ENCODE data around the gene SLC46A2.

DNA sequence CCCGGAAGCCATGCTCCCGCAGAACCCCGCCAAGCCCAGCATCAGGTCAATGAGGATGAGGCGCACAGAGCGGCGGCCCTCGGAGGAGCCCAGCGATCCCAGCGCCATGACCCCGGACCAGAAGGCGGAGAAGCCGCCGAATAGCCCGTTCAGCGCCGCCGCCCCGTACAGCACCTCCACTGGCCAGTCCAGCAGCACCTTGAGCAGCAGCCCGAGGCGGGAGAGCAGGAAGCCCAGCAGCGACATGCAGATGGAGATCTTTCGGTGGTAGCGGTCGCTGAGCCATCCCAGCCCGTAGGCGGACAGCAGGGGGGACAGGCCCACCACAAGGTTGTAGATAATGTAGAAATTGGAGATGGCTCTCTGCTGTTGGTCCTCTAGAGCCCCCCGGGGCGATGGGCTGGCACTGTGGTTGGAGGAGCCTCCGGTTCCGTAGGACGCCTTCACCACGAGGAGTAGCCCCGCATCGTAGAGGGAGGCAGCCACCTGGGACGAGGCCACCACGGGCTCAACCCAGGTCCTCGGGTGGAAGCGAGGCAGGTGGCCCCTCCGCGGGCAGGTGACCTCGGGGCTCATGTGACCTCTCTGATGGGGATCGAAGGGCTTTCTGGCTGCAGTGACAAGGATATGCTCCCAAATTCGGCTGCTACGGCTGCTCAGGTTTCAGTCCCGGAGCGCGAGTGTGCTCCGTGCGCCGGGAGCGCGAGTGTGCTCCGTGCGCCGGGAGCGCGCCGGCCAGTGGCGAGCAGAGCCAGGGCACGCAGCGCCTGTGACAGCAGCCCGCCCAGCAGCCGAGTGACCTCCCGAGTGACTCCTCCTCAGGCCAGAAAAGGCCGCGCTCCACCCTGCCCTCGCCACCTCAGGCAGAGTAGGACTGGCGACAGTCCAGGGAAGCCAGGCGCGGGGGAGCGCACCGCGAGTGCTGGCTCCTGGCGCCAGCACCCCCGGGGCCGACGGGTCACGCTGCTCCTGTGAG, at the start of gene SLC46A2:
- TF ChIP-seq TCF7L2 (IDR thresholded peaks at IDR 0.05; ENCODE audit: low read depth, low read length) (no peak), SIX4 (CRISPR knock-in tag; IDR thresholded peaks at IDR 0.05) (no peak), MEIS2 (CRISPR knock-in tag; IDR thresholded peaks at IDR 0.05) (no peak), FOXA1 (IDR thresholded peaks at IDR 0.05) (no peak), FOXA1 (CRISPR knock-in tag; IDR thresholded peaks at IDR 0.05) (no peak)
- TF ChIP-seq, protein P1, sequence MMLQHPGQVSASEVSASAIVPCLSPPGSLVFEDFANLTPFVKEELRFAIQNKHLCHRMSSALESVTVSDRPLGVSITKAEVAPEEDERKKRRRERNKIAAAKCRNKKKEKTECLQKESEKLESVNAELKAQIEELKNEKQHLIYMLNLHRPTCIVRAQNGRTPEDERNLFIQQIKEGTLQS (CRISPR knock-in tag; IDR thresholded peaks at IDR 0.05): no peak
